RWPE2 (cell line): ENCODE results near the gene WHRN.

Experiments
- ATAC-seq: fragments of 200-7000 bp; cut with Tn5 transposase; 3 replicates; pipeline ENCODE4 v1.9.1; 2021; ENCODE audit warnings: low read depth
- DNase-seq: peaks from one replicate; pipeline ENCODE4 v3.0.0-alpha.2; 2020; ENCODE audit warnings: low spot score
- H3K27ac ChIP-seq: fragments of 450-650 bp; 2 replicates; pipeline ENCODE4 v1.5.1; 2017; ENCODE audit warnings: mild to moderate bottlenecking; ENCODE audit not compliant: poor library complexity, severe bottlenecking
- H3K27me3 ChIP-seq: fragments of 250-450 bp; sonication (Bioruptor Pico); 2 replicates; pipeline ENCODE4 v1.5.1; 2021; ENCODE audit warnings: mild to moderate bottlenecking, moderate library complexity; ENCODE audit not compliant: insufficient read depth, poor library complexity, severe bottlenecking
- H3K36me3 ChIP-seq: fragments of 250-450 bp; sonication (Bioruptor Pico); 2 replicates; pipeline ENCODE4 v1.5.1; 2020; ENCODE audit warnings: low read depth, mild to moderate bottlenecking, moderate library complexity
- H3K4me1 ChIP-seq: fragments of 250-450 bp; sonication (Bioruptor Pico); 2 replicates; pipeline ENCODE4 v1.5.1; 2021; ENCODE audit warnings: mild to moderate bottlenecking, moderate library complexity; ENCODE audit not compliant: insufficient read depth, poor library complexity, severe bottlenecking
- H3K4me3 ChIP-seq: fragments of 250-450 bp; sonication (Bioruptor Pico); 2 replicates; pipeline ENCODE4 v1.5.1; 2021; ENCODE audit warnings: mild to moderate bottlenecking, moderate library complexity; ENCODE audit not compliant: severe bottlenecking
- H3K9me3 ChIP-seq: fragments of 250-450 bp; sonication (Bioruptor Pico); 2 replicates; pipeline ENCODE4 v1.5.1; 2021; ENCODE audit warnings: mild to moderate bottlenecking, moderate library complexity; ENCODE audit not compliant: severe bottlenecking
- CTCF ChIP-seq: fragments of 450-650 bp; IDR thresholded peaks from one replicate; pipeline ENCODE4 v1.5.1; 2017; ENCODE audit warnings: mild to moderate bottlenecking, moderate library complexity; ENCODE audit not compliant: poor library complexity, severe bottlenecking

Gene WHRN

GRCh38 chr9:114505187-114506081 is at the start of gene WHRN:
Gene WHRN, minus strand, starts transcription at chr9:114505473. Its CDS starts 672 bp downstream, at chr9:114504801.
- H3K27ac ChIP-seq = no peak within 1 kb of the TSS
- TF ChIP-seq CTCF = no peak
- no peaks in the 10 kb centered on the region for H3K9me3 ChIP-seq
- ATAC-seq (peak; percentile 71), DNase-seq (peak; percentile 90)
- H3K27me3 ChIP-seq = no peaks in the 10 kb centered on the region
- H3K4me1 ChIP-seq = peaks cover 4% of the 10 kb centered on the region
- H3K36me3 ChIP-seq = no peaks in the 10 kb centered on the region
- peak within 1 kb of the TSS; percentile 50 for H3K4me3 ChIP-seq

GRCh38 chr9:114553202-114553601 is 47.9 kb upstream of the WHRN start:
- no peaks in the 10 kb centered on the region for H3K27me3 ChIP-seq
- ATAC-seq (no peak), DNase-seq (no peak)
- peaks cover 19% of the 10 kb centered on the region for H3K4me1 ChIP-seq
- no peak overlapping the region for H3K4me3 ChIP-seq
- H3K27ac ChIP-seq = peak overlapping the region; percentile 92
- no peaks in the 10 kb centered on the region for H3K9me3 ChIP-seq
- no peak for TF ChIP-seq CTCF
- no peaks in the 10 kb centered on the region for H3K36me3 ChIP-seq

- DNase-seq (no peak), ATAC-seq (no peak)
- no peak for TF ChIP-seq CTCF
- no peaks in the 10 kb centered on the region for H3K27me3 ChIP-seq
- H3K4me1 ChIP-seq = peaks cover 19% of the 10 kb centered on the region
- peak overlapping the region; percentile 92 for H3K27ac ChIP-seq
- no peaks in the 10 kb centered on the region for H3K9me3 ChIP-seq
- H3K36me3 ChIP-seq = no peaks in the 10 kb centered on the region
- H3K4me3 ChIP-seq = no peak overlapping the region
These were observed 47.4 kb upstream of the WHRN start for GRCh38 chr9:114552706-114553105.

- Histone ChIP-seq H3K9me3 (no peaks in the 10 kb centered on the region), H3K36me3 (no peaks in the 10 kb centered on the region), H3K27me3 (no peaks in the 10 kb centered on the region), H3K4me1 (peaks cover 19% of the 10 kb centered on the region), H3K27ac (peak overlapping the region; percentile 92), H3K4me3 (no peak overlapping the region)
- ATAC-seq = peak; percentile 99
- no peak for TF ChIP-seq CTCF
- DNase-seq = peak; percentile 92
These were observed 46.7 kb upstream of the WHRN start for GRCh38 chr9:114551750-114552685.
